HG03521 (cell line): ENCODE measurements around the gene RPS6KL1.

Source experiments
- ATAC-seq: cut with Tn5 transposase; IDR thresholded peaks from one replicate; pipeline ENCODE4 v1.9.1; 2021; ENCODE audit warnings: mild to moderate bottlenecking, moderate library complexity; ENCODE audit not compliant: unreplicated experiment

The RPS6KL1 gene

DNA sequence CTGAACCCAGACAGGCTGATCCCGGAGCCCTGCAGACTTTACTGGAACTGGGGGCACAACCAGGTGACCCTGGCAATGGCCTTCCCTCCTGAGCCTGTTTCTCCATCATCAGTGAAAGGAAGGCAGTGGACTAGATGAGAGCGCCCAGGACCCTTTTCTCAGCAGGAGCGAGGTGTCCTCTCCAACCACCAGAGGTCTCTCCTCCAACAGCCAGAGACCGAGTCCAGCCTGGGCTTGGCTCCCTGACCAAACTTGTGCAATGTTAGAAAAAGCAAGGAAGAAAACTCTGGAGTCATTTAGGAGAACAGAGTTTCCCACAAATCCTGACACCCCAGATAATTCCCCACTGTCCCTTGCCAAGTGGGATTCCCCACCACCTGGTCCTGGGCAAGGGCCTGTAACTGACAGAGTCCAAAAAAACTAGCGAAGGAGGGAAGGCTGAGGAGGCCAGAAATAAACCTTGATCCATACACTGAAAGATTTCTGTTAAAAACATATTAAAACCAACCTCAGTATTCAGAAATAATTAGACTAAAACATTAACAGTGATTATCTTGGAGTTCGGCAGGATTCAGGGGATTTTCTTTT is 9.0 kb downstream of the RPS6KL1 start:
- ATAC-seq: no peak

DNA sequence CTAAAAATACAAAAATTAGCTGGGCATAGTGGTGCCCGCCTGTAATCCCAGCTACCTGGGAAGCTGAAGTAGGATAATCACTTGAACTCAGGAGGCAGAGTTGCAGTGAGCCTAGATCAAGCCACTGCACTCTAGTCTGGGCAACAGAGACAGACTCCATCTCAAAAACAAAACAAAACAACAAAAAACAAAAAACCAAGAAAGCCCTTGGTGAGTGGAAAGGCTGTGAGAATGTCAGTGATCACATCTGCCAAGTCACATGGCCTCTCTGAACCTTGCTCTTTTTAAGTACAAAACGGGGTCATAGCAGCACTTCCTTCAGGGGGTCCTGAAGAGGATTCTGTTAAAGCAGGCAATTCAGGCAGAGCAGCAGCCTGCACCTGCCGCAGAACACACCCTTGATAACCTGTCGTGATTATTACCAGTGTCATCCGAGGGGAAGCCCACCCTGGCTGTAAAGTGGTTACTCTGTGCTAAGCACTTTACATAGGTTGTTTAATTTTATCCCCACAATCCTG is 9.6 kb downstream of the RPS6KL1 start:
- ATAC-seq: no peak

GRCh38 chr14:74912801-74913200 is 10.3 kb downstream of the RPS6KL1 start:
- ATAC-seq: no peak

GRCh38 chr14:74912111-74912510 is 10.9 kb downstream of the RPS6KL1 start:
- ATAC-seq: no peak

DNA sequence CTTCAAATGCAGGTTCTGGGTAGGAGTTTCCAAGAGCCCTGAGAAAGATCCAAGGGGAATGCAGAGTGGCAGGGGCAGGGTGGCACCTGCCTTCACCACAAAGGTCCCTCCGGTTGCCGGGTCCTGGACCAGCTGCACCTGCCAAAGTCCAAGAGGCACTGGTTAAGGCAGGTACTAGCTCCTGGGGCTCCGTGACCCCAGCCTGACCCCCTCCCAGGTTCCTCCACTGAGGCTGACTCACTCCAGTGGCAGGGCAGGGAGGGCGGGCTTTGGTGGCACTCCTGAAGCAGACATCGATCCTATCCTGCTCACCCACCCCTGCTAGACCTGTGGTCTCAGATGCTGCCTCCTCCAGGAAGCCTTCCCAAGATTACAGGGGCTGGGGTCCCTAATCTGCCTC is 11.4 kb downstream of the RPS6KL1 start:
- ATAC-seq: no peak

- ATAC-seq: no peak
Observed at GRCh38 chr14:74911221-74911620, 11.8 kb downstream of the RPS6KL1 start.

DNA sequence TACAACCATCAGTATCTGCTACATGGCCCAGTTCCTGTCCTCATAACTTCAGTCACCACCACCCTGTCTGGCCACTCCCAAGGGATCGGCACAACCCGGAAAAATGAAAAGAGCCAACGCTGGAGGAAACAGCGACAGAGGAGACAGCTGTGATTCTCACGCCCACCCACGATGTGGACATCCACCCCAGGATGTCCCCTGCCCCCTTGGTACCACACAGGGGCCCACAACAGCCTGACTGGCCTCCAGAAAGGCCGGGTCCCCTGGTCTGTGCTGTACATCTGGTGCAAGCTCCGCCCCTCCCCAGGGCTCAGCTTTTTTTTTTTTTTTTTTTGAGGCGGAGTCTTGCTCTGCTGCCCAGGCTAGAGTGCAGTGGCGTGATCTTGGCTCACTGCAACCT is 12.5 kb downstream of the RPS6KL1 start:
- no peak for ATAC-seq

GRCh38 chr14:74909911-74910310 is 13.1 kb downstream of the RPS6KL1 start:
- no peak for ATAC-seq

DNA sequence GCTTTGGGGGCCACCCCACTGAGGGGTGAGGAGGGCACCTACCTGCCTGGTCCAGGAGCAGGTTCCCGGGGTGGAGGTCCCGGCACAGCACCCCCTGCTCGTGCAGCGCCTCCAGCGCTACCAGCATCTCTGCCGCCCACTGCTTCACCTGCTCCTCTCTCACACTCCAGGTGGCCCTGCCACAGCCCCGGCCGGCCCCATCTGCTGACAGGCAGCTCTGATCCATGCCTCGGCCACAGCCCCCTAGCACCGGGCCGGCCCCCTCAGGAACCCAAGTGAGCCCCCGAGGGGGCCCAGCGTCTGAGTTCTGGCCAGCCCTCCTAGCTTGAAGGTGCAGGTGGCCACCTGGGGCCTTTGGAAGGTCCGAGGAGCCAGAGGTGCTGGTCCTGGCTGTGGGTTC is 13.6 kb downstream of the RPS6KL1 start:
- no peak for ATAC-seq

- no peak for ATAC-seq
Observed at GRCh38 chr14:74908861-74909341, 14.2 kb downstream of the RPS6KL1 start.

DNA sequence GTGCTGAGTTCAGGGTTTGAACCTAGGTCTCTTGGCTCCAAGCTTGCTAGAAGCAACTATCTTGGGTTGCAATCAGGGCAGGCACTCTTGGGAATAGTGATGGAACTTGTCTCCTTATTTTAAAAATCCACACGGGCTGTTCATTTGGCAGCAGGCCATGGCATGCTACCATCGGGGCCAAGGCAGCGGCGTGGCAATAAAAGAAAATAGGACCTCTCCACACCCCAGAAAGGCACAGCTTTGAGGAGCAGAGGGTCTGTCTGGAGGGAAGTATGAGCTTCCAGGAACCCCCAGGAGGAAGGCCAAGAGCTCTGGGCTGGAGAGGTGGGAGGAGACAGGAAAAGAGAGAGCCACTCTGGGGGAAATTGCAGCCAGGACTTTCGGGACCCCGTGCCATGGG is 15.3 kb downstream of the RPS6KL1 start:
- ATAC-seq: no peak

- no peak for ATAC-seq
Observed at GRCh38 chr14:74906925-74907521, 16.0 kb downstream of the RPS6KL1 start.

DNA sequence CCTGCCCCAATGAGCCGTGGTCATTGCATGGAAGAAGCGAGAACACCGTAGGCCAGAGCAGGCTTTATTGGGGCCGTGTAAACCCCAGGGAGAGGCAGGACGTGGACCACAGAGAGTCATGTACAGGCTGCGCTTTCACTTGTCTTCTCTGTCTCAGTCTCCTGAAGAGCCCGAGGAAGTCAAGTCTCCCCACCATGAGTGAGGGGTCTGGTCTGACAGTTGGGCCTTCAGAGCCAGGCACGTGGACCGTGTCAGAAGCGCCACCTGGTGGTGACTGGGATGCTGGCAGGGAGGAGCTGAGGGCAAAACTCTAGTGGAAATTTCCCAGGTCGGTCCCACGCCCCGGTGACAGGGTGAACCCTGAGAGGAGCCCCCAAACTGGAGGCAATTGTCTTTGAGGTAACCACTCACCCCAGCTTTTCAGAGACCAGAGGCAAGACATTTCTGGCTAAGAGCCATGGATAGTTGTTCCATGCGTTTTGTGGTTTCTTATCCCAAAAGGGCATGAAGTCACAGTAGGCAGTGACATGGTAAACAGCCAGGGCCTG is 17.4 kb downstream of the RPS6KL1 start:
- no peak for ATAC-seq

DNA sequence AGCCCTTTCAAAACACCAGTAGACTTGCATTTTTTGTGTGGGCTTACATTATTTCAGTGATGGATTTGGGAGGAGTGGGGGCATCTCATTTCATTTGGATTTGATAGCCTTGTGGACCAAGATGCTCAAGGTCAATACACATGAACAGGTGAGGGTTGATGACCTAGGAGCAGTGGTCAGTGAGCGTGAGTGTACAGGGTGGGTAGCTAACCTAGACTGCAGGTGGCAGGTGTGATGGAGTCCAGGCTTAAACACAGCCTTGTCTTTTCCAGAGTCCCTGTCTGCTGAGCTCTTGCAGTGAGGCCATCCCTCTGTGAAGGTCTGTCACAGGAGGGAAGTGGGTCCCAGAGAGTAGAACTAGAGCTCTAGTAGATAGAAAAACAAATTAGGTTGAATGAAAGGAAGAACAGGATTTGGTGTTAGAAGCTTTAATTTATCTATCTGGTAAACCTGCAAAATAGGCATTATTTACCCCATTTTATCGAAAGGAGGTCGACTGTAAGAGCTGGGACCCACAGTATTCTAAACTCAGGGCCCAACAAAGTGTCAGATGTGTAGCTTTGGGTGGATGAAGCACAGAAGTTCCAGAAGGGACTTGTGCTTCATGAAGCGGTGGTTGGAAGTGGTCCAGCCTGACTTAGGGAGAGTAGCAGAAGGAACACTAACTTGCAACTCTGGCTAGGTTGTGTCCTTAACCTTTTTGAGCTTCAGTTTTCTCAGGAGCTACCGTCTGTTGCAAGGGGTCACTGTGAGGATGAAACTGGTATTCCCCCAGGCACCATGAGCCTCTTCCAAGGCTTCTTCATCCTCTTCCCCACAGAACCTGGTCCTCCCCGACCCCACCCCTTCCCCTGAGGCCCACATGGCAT is 18.2 kb downstream of the RPS6KL1 start:
- no peak for ATAC-seq

DNA sequence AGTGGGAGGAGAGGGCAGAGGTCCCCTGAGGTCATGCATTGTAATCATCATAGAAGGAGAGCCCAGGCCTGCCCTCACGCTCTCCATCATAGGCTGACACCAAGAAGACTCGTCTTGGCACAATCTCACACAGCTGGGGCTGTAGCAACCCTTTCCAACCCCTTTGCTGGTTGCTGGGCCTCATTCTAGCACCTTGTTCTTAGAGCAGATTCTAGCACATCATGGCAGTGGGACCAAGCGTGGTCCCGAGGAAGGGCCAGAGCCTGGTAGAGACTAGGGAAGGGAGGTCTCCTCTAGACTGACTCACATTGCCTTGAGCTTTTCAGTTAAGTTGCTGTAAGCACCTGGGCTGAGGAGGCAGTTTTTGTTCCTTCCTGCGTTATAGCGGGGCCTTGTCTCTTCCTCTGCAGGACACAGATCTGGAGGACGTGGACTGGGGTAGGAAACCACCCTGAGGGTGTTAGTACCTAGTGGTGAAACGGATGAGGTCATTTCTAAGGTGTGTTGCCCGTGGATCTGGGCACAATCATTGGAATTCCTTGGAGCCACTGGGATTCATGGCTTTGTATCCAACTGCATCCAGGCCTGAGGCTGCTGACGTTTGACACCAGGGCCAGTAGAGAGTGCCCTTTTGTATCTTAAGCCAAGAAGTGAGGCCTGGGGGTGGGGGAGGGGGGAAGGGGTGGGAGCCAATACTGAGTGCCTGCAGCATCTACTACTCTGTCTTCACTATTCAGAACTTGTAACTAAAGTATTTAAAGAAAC is 19.9 kb downstream of the RPS6KL1 start:
- ATAC-seq: no peak

DNA sequence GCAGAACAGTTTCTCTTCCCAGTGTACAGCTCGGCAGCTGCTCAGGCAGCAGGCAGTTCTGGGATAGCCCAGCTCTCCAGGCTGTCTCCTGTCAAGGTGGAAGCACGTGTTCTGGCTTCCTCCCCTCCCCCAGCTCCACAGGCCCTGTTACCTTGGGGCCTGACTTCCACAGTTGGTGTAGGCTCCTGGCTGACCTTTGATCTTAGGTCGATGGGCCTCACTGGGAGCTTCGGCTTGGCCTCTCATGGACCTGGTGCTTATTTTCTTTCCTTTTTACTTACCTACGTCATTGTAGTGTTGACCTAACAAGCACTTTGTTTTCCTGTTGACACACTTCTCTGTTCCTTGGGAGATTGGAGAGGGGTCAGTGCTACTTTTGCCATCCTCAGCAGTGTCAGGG is 24.4 kb downstream of the RPS6KL1 start:
- ATAC-seq: no peak

DNA sequence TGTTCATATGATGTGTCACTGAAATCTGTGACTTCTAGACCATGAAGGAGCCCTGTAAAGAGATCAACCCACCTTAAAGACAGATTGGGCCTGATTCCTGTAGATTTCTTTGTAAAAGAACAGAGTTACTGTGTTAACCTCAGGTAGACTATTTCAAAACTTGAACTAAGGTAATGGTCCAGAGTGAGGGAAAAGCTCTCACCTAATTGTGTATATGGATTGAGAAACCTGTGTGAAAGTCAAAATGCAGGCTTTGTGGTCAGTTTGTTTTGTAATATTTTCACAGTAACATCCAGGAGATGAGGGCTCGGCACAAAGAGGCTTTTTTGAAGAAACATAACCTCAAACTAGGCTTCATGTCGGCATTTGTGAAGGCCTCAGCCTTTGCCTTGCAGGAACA is 25.0 kb downstream of the RPS6KL1 start:
- ATAC-seq: no peak

DNA sequence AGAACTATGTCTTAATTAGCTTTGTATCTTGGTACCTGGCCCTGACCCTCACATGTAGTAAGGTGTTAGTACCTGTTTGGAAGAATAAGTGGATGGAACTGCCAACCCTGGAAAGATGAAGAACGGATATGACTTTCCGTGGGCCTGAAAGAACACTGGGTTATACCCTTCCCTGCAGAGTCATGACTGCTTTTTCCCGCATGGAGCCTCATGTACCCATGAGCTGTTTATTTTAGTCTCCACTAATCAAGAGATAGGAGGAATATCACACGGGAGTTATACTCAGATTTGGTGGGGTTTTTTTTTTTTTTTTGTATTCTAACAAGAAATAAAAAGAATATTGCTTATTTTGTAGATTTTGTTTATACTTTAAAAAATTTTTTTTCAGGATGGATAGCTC is 25.4 kb downstream of the RPS6KL1 start:
- no peak for ATAC-seq

- ATAC-seq: no peak
Observed at GRCh38 chr14:74896400-74896799, 26.7 kb downstream of the RPS6KL1 start.

DNA sequence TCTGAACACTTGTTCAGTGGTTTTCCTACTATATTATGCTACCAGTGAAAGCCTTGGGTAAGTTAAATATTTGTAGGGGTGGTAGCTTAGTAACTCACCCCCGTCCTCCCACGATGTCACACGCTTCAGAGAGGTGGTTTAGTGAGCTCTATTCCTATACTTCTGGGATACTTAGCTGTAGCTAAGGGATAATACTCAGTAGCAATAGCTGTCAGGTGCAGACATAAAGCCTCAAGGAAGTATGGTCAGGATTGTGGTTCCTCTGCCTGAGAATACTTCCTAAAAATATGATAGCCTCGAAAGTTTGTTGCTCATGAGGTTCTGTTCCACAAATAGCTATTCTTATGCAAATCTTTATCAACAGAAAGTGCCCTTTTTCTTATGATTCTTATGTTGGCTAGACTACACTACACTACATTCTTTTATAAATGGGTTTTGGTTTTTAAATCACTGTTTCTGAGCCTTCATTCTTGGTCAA is 29.4 kb downstream of the RPS6KL1 start:
- peak; percentile 57 for ATAC-seq

- no peak for ATAC-seq
Observed at GRCh38 chr14:74892745-74893144, 30.3 kb downstream of the RPS6KL1 start.
